OCI-LY1 (cell line): ENCODE results near the gene APLP1.

ENCODE experiments used
- H2AFZ ChIP-seq: fragments of 200-600 bp; sonication (generic), shearing (Covaris generic); 2 replicates; pipeline ENCODE4 v1.6.0; 2014; ENCODE audit warnings: antibody characterized with exemption, mild to moderate bottlenecking, low read length
- H3F3A ChIP-seq: fragments of 200-600 bp; sonication (generic), shearing (Covaris generic); 2 replicates; pipeline ENCODE4 v1.6.0; 2014; ENCODE audit warnings: mild to moderate bottlenecking, antibody characterized with exemption, low read length, moderate library complexity; ENCODE audit not compliant: insufficient read depth
- H3K27ac ChIP-seq: fragments of 200-600 bp; sonication (generic); 2 replicates; pipeline ENCODE4 v1.5.1; 2014; ENCODE audit warnings: low read length, mixed run types, mild to moderate bottlenecking, low read depth; ENCODE audit not compliant: poor library complexity, severe bottlenecking
- H3K27me3 ChIP-seq: fragments of 200-600 bp; sonication (generic); 2 replicates; pipeline ENCODE4 v1.6.0; 2014; ENCODE audit warnings: antibody characterized with exemption, mild to moderate bottlenecking, low read length, moderate library complexity; ENCODE audit not compliant: insufficient read depth
- H3K36me3 ChIP-seq: fragments of 200-600 bp; sonication (generic); 2 replicates; pipeline ENCODE4 v1.6.1; 2014; ENCODE audit warnings: mild to moderate bottlenecking, antibody characterized with exemption, low read length, moderate library complexity, mixed read lengths; ENCODE audit not compliant: insufficient read depth
- H3K4me1 ChIP-seq: fragments of 200-600 bp; sonication (generic); 2 replicates; pipeline ENCODE4 v1.5.1; 2014; ENCODE audit warnings: mild to moderate bottlenecking, low read length, moderate library complexity; ENCODE audit not compliant: insufficient read depth, severe bottlenecking
- H3K4me2 ChIP-seq: fragments of 200-600 bp; sonication (generic), shearing (Covaris generic); 2 replicates; pipeline ENCODE4 v1.6.1; 2014; ENCODE audit warnings: low read length
- H3K4me3 ChIP-seq: fragments of 200-600 bp; sonication (generic); 2 replicates; pipeline ENCODE4 v1.5.1; 2014; ENCODE audit warnings: low read length, low read depth, mild to moderate bottlenecking, mixed read lengths; ENCODE audit not compliant: poor library complexity, severe bottlenecking
- H3K79me2 ChIP-seq: fragments of 200-600 bp; shearing (Covaris generic); 2 replicates; pipeline ENCODE4 v1.6.1; 2016; ENCODE audit warnings: mixed run types, low read length, mixed read lengths; ENCODE audit not compliant: insufficient read depth
- H3K9ac ChIP-seq: fragments of 200-600 bp; sonication (generic), shearing (Covaris generic); 2 replicates; pipeline ENCODE4 v1.6.1; 2014; ENCODE audit warnings: mild to moderate bottlenecking, low read length, mixed read lengths
- H3K9me2 ChIP-seq: fragments of 200-600 bp; sonication (generic), shearing (Covaris generic); 2 replicates; pipeline ENCODE4 v1.6.1; 2014; ENCODE audit warnings: low read depth, mild to moderate bottlenecking, low read length, mixed read lengths
- H3K9me3 ChIP-seq: fragments of 200-600 bp; shearing (Covaris generic); 2 replicates; pipeline ENCODE4 v1.6.1; 2014; ENCODE audit warnings: low read length, mixed read lengths
- H4K20me1 ChIP-seq: fragments of 200-600 bp; sonication (generic), shearing (Covaris generic); 2 replicates; pipeline ENCODE4 v1.6.0; 2016; ENCODE audit warnings: mild to moderate bottlenecking, low read length; ENCODE audit not compliant: insufficient read depth
- EZH2 ChIP-seq: fragments of 200-600 bp; sonication (generic), shearing (Covaris generic); IDR thresholded peaks from 2 replicates; pipeline ENCODE4 v1.8.0; 2017; ENCODE audit warnings: borderline replicate concordance, mixed run types, mild to moderate bottlenecking, antibody characterized with exemption, low read length, moderate library complexity, mixed read lengths
- TF ChIP-seq, protein P1 (sequence below): fragments of 200-600 bp; sonication (generic), shearing (Covaris generic); IDR thresholded peaks from 2 replicates; pipeline ENCODE4 v1.5.1; 2017; ENCODE audit warnings: mild to moderate bottlenecking, antibody characterized with exemption, low read length, moderate library complexity, mixed read lengths

The APLP1 gene

DNA sequence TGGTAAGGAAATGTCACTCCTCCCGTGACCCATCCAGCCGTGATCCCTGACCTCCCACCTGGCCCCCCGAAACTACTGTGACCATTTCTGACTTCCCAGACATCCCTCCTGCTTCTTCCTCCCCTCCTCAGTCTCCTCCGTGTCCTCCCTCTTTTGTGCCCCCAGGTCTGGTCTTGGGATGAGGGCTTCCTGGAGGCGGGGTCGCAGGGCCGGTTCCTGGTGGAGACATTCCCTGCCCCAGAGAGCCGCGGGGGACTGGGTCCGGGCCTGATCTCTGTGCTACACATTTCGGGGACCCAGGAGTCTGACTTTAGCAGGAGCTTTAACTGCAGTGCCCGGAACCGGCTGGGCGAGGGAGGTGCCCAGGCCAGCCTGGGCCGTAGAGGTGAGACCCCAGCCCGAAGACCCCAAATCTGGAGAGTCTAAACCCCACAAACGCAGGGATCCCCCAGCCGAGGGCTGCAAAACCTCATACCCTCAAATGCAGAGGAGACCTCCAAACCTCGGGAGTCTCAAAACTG is 6.7 kb upstream of the APLP1 start:
- Histone ChIP-seq H3K79me2 (no peaks in the 10 kb centered on the region), H3K9me3 (no peaks in the 10 kb centered on the region), H3K9me2 (no peaks in the 10 kb centered on the region), H3K27ac (no peak overlapping the region), H3F3A (no peaks in the 10 kb centered on the region), H2AFZ (no peak overlapping the region), H3K9ac (no peak overlapping the region), H3K4me1 (peaks cover 7% of the 10 kb centered on the region), H3K36me3 (no peaks in the 10 kb centered on the region), H3K4me2 (no peak overlapping the region), H4K20me1 (no peaks in the 10 kb centered on the region), H3K4me3 (no peak overlapping the region), H3K27me3 (no peaks in the 10 kb centered on the region; the same call in 1 of the 2 replicates)
- TF ChIP-seq, protein P1, sequence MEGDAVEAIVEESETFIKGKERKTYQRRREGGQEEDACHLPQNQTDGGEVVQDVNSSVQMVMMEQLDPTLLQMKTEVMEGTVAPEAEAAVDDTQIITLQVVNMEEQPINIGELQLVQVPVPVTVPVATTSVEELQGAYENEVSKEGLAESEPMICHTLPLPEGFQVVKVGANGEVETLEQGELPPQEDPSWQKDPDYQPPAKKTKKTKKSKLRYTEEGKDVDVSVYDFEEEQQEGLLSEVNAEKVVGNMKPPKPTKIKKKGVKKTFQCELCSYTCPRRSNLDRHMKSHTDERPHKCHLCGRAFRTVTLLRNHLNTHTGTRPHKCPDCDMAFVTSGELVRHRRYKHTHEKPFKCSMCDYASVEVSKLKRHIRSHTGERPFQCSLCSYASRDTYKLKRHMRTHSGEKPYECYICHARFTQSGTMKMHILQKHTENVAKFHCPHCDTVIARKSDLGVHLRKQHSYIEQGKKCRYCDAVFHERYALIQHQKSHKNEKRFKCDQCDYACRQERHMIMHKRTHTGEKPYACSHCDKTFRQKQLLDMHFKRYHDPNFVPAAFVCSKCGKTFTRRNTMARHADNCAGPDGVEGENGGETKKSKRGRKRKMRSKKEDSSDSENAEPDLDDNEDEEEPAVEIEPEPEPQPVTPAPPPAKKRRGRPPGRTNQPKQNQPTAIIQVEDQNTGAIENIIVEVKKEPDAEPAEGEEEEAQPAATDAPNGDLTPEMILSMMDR: no peak
- no peak for TF ChIP-seq EZH2

DNA sequence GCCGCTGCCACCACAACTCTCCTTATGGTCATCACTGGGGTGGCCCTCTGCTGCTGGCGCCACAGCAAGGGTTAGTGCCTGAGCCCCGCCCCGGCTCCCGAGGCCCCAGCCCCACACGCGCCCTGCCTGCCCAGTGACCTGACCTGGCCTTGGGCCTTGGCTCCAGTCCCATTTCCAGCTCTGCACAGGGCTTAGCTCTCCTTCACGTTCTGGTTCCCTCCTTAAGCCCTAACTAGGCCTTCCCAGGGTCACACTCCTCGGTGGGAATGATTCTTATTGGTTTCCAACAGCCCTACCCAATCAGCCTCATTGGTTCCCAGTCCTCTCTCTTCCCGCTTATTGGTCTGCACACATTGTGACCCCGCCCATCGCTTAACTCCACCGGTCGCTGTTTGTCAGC is 5.8 kb upstream of the APLP1 start:
- peaks cover under 1% of the 10 kb centered on the region; the same call in 1 of the 2 replicates for H3K27me3 ChIP-seq
- H3K4me2 ChIP-seq: no peak overlapping the region
- no peak overlapping the region for H3K27ac ChIP-seq
- no peaks in the 10 kb centered on the region for H3K79me2 ChIP-seq
- H3K36me3 ChIP-seq: no peaks in the 10 kb centered on the region
- no peak for TF ChIP-seq EZH2
- TF ChIP-seq, protein P1: no peak
- no peak overlapping the region for H3K9ac ChIP-seq
- H3K9me2 ChIP-seq: no peaks in the 10 kb centered on the region
- H3K4me1 ChIP-seq: no peaks in the 10 kb centered on the region
- H3K9me3 ChIP-seq: no peaks in the 10 kb centered on the region
- no peaks in the 10 kb centered on the region for H4K20me1 ChIP-seq
- H3K4me3 ChIP-seq: no peak overlapping the region
- H3F3A ChIP-seq: no peaks in the 10 kb centered on the region
- H2AFZ ChIP-seq: no peak overlapping the region

DNA sequence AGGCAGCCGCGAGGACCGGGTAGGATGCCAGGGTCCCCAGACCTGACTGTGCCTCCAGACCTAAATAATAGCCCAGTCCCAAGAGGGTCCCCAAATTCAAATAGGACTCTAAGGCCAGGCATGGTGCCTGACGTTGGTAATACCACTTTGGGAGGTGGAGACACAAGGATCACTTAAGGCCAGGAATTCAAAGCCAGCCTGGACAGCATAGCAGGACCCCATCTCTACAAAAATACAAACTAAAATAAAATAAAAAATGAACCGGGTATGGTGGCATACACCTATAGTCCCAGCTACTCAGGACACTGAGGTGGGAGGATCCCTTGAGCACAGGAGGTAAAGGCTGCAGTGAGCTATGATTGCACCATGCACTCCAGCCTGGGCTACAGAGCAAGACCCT is 5.4 kb upstream of the APLP1 start:
- Histone ChIP-seq H2AFZ (no peak overlapping the region), H4K20me1 (no peaks in the 10 kb centered on the region), H3K9ac (no peak overlapping the region), H3K79me2 (no peaks in the 10 kb centered on the region), H3K9me2 (no peaks in the 10 kb centered on the region), H3K27ac (no peak overlapping the region), H3F3A (no peaks in the 10 kb centered on the region), H3K9me3 (no peaks in the 10 kb centered on the region), H3K4me3 (no peak overlapping the region), H3K36me3 (no peaks in the 10 kb centered on the region), H3K4me2 (no peak overlapping the region), H3K4me1 (no peaks in the 10 kb centered on the region), H3K27me3 (peaks cover 4% of the 10 kb centered on the region; the same call in 1 of the 2 replicates)
- no peak for TF ChIP-seq EZH2
- TF ChIP-seq, protein P1: no peak
